Kidney (tissue), 14 donors: ENCODE results near the gene SPNS1. TPM values are rescaled to one million over a fixed set of nuclear protein-coding genes. Genes with fewer than 3 reads are reported as not detected.
"Not testable (repeated sequence)": the region's sequence is repeated elsewhere in the genome, so short reads cannot be mapped to it uniquely, and the experiment has no call there.

ENCODE experiments used
- DNase-seq, 5 donors: peaks; one replicate each; pipeline ENCODE4 v3.0.0-alpha.2; 2013 to 2020
- FAIRE-seq: peaks from 2 replicates; lab custom pipeline; 2012; peaks lifted over from hg19 to GRCh38; lab: Jason Lieb, UNC
- H3K27ac ChIP-seq, 2 donors: one replicate each; pipeline ENCODE4 v1.7.0; 2013; ENCODE audit warnings: low read depth in 2 of 2, low read length in 2 of 2, inconsistent platforms in 1 of 2
- H3K27me3 ChIP-seq: one replicate; pipeline ENCODE4 v1.7.1; 2013; ENCODE audit warnings: low read length, inconsistent platforms; ENCODE audit not compliant: control insufficient read depth, insufficient read depth
- H3K36me3 ChIP-seq, 3 donors: one replicate each; pipeline versions ENCODE4 v1.7.0 to v1.7.1; 2013; ENCODE audit warnings: low read length in 3 of 3, control low read depth in 1 of 3, inconsistent platforms in 1 of 3; ENCODE audit not compliant: insufficient read depth in 3 of 3, control insufficient read depth in 2 of 3
- H3K4me1 ChIP-seq, 3 donors: one replicate each; pipeline versions ENCODE4 v1.7.0 to v1.7.1; 2013; ENCODE audit warnings: low read length in 3 of 3, inconsistent platforms in 1 of 3, low read depth in 1 of 3; ENCODE audit not compliant: control insufficient read depth in 2 of 3, insufficient read depth in 2 of 3
- H3K4me3 ChIP-seq, 3 donors: one replicate each; pipeline versions ENCODE4 v1.7.0 to v1.8.1; 2013; ENCODE audit warnings: low read length in 3 of 3, control low read depth in 1 of 3, inconsistent platforms in 1 of 3
- H3K9ac ChIP-seq, 3 donors: one replicate each; pipeline versions ENCODE4 v1.7.0 to v1.7.1; 2013; ENCODE audit warnings: low read length in 3 of 3, control low read depth in 1 of 3, inconsistent platforms in 1 of 3
- H3K9me3 ChIP-seq, 3 donors: one replicate each; pipeline versions ENCODE4 v1.7.0 to v1.7.1; 2013; ENCODE audit warnings: low read length in 3 of 3, control low read depth in 1 of 3, inconsistent platforms in 1 of 3; ENCODE audit not compliant: control insufficient read depth in 2 of 3, insufficient read depth in 1 of 3
- CTCF ChIP-seq: IDR thresholded peaks from 3 replicates; pipeline ENCODE4 v1.5.1; 2012; ENCODE audit warnings: mild to moderate bottlenecking, moderate library complexity, borderline replicate concordance; ENCODE audit not compliant: insufficient read depth; ENCODE audit errors: extremely low read depth
- intact Hi-C: fragments of 100-400 bp; cut with DNase I; formaldehyde crosslinking; loops from one replicate; pipeline ENCODE4 v1.11.1; 2022
- polyA plus RNA-seq: library from polyadenylated mRNA; stranded (reverse); fragments of 350-450 nt; fragmentation: Illumina TruSeq; extraction: RNeasy Lipid Tissue Mini Kit (QIAGEN cat#74804); gene quantifications from one replicate; pipeline ENCODE4 v1.2.3, GENCODE V29; 2014; ENCODE audit warnings: low read depth, low replicate concordance; ENCODE audit not compliant: insufficient read depth
- total RNA-seq: library from RNA; stranded (reverse); fragmentation: NEBNext Ultra II Directional; extraction: Animal tissue kit (Norgen Biotek cat#: 25700); gene quantifications from one replicate; pipeline ENCODE4 v1.2.1, GENCODE V29; 2021
- donor health status: control.
- donor health status: control.
- donor health status: control.
- donor health status: control.
- donor health status: control.
- donor health status: DM: yes; HTN: yes; CAD: no.
- donor health status: Normal renal cell carcinoma (clear cell type).

SPNS1 gene
- total and polyA plus RNA-seq, 2 donors from 2014 or later: 34.5 to 38.4 TPM

- FAIRE-seq (no peak), DNase-seq (no peak)
- intact Hi-C loops: no loop called here
These were observed 25.4 kb downstream of the SPNS1 start for GRCh38 chr16:29000019-29000418.

GRCh38 chr16:29004496-29005139, 30.0 kb downstream of the SPNS1 start:
- FAIRE-seq: not testable (repeated sequence)

More at GRCh38 chr16:29000019-29000418, 25.4 kb downstream of the SPNS1 start:
- no peak overlapping the region for H3K4me3 ChIP-seq
- H3K9ac ChIP-seq: no peak overlapping the region
- no peaks in the 10 kb centered on the region for H3K27me3 ChIP-seq
- H3K36me3 ChIP-seq: no peaks in the 10 kb centered on the region
- no peaks in the 10 kb centered on the region for H3K4me1 ChIP-seq
- no peak overlapping the region for H3K27ac ChIP-seq
- H3K9me3 ChIP-seq: no peaks in the 10 kb centered on the region
- TF ChIP-seq CTCF: no peak

GRCh38 chr16:29007730-29008593, 33.4 kb downstream of the SPNS1 start:
- FAIRE-seq: no peak
- no peak for TF ChIP-seq CTCF

More at GRCh38 chr16:29004496-29005139, 30.0 kb downstream of the SPNS1 start:
- H3K27me3 ChIP-seq, H3K9me3 ChIP-seq, H3K36me3 ChIP-seq, H3K27ac ChIP-seq, DNase-seq, H3K4me1 ChIP-seq, H3K9ac ChIP-seq, H3K4me3 ChIP-seq, intact Hi-C loops: not testable (repeated sequence)

GRCh38 chr16:29009050-29009837, 34.7 kb downstream of the SPNS1 start:
- FAIRE-seq (no peak), DNase-seq (no peak)
- Histone ChIP-seq H3K27ac (no peak overlapping the region), H3K9me3 (no peaks in the 10 kb centered on the region), H3K27me3 (no peaks in the 10 kb centered on the region), H3K4me3 (no peak overlapping the region), H3K4me1 (no peaks in the 10 kb centered on the region), H3K36me3 (no peaks in the 10 kb centered on the region), H3K9ac (no peak overlapping the region)
- intact Hi-C loops: no loop called here
- TF ChIP-seq CTCF: no peak

More at GRCh38 chr16:29007730-29008593, 33.4 kb downstream of the SPNS1 start:
- Histone ChIP-seq H3K27me3 (no peaks in the 10 kb centered on the region), H3K4me3 (no peak overlapping the region), H3K9me3 (no peaks in the 10 kb centered on the region), H3K9ac (no peak overlapping the region), H3K4me1 (no peaks in the 10 kb centered on the region), H3K27ac (no peak overlapping the region), H3K36me3 (no peaks in the 10 kb centered on the region)
- DNase-seq: no peak
- intact Hi-C loops: no loop called here
